Neuronal stem cell (in vitro differentiated cells): Measurements from ENCODE around the gene VAC14.
A peak's percentile ranks its signal among the peaks of the same experiment; 100 is the strongest.

Experiments
- DNase-seq: peaks from one replicate; pipeline ENCODE4 v3.0.0-alpha.2; 2013; ENCODE audit warnings: low spot score
- H2AFZ ChIP-seq: one replicate; pipeline ENCODE4 v1.6.1; 2013; ENCODE audit warnings: mild to moderate bottlenecking, low read length, inconsistent platforms
- H2AK5ac ChIP-seq: 2 replicates; pipeline ENCODE4 v1.6.1; 2013; ENCODE audit warnings: low read depth, mild to moderate bottlenecking, inconsistent platforms, low read length, moderate library complexity, mixed read lengths
- H2BK120ac ChIP-seq: 2 replicates; pipeline ENCODE4 v1.6.1; 2013; ENCODE audit warnings: low read depth, mild to moderate bottlenecking, inconsistent platforms, low read length, moderate library complexity, mixed read lengths
- H2BK12ac ChIP-seq: one replicate; pipeline ENCODE4 v1.6.1; 2013; ENCODE audit warnings: low read length, inconsistent platforms
- H2BK15ac ChIP-seq: 2 replicates; pipeline ENCODE4 v1.6.1; 2013; ENCODE audit warnings: mild to moderate bottlenecking, low read length, inconsistent platforms, mixed read lengths
- H2BK5ac ChIP-seq: one replicate; pipeline ENCODE4 v1.6.1; 2013; ENCODE audit warnings: inconsistent platforms, mild to moderate bottlenecking, low read length, moderate library complexity
- H3K14ac ChIP-seq: one replicate; pipeline ENCODE4 v1.6.1; 2013; ENCODE audit warnings: low read length, inconsistent platforms
- H3K18ac ChIP-seq: 2 replicates; pipeline ENCODE4 v1.6.1; 2013; ENCODE audit warnings: low read length, inconsistent platforms
- H3K23ac ChIP-seq: 2 replicates; pipeline ENCODE4 v1.6.1; 2013; ENCODE audit warnings: low read depth, mild to moderate bottlenecking, mixed read lengths, low read length, inconsistent platforms; ENCODE audit not compliant: poor library complexity
- H3K27ac ChIP-seq: replicated peaks from 3 replicates; pipeline ENCODE4 v1.5.1; 2013; ENCODE audit warnings: low read length, inconsistent platforms
- H3K27me3 ChIP-seq, 3 experiments: 2 replicates each; pipeline ENCODE4 v1.6.1; 2013; ENCODE audit warnings: low read length in 3 of 3, mild to moderate bottlenecking in 2 of 3, inconsistent platforms in 1 of 3, low read depth in 1 of 3, mixed read lengths in 1 of 3, moderate library complexity in 1 of 3; ENCODE audit not compliant: control insufficient read depth in 3 of 3, insufficient read depth in 3 of 3
- H3K36me3 ChIP-seq, 2 donors: replicated peaks in 1 of 2; 2 replicates each; pipeline ENCODE4 v1.6.1; 2013; ENCODE audit warnings: low read length in 2 of 2; ENCODE audit not compliant: control insufficient read depth in 2 of 2, insufficient read depth in 2 of 2
- H3K4ac ChIP-seq: 2 replicates; pipeline ENCODE4 v1.6.1; 2013; ENCODE audit warnings: inconsistent platforms, mild to moderate bottlenecking, low read length, moderate library complexity
- H3K4me1 ChIP-seq, 2 donors: 1 replicate in 1 of 2; 2 replicates in 1 of 2; pipeline ENCODE4 v1.6.1; 2013; ENCODE audit warnings: low read length in 2 of 2, low read depth in 1 of 2; ENCODE audit not compliant: control insufficient read depth in 2 of 2, insufficient read depth in 1 of 2
- H3K4me2 ChIP-seq: one replicate; pipeline ENCODE4 v1.6.1; 2013; ENCODE audit warnings: mild to moderate bottlenecking, low read length, inconsistent platforms; ENCODE audit not compliant: insufficient read depth, poor library complexity, severe bottlenecking
- H3K4me3 ChIP-seq, 2 donors: 2 replicates each; pipeline ENCODE4 v1.5.1; 2013; ENCODE audit warnings: low read length in 2 of 2, mild to moderate bottlenecking in 2 of 2, inconsistent platforms in 1 of 2, moderate library complexity in 1 of 2
- H3K79me1 ChIP-seq: one replicate; pipeline ENCODE4 v1.6.1; 2013; ENCODE audit warnings: low read depth, mild to moderate bottlenecking, inconsistent platforms, low read length, moderate library complexity
- H3K9ac ChIP-seq: one replicate; pipeline ENCODE4 v1.6.1; 2013; ENCODE audit warnings: mild to moderate bottlenecking, low read depth, low read length, inconsistent platforms; ENCODE audit not compliant: poor library complexity
- H3K9me3 ChIP-seq, 2 donors: replicated peaks in 1 of 2; 2 replicates each; pipeline versions ENCODE3 to v1.6.1; 2013; ENCODE audit warnings: low read length in 2 of 2, mild to moderate bottlenecking in 2 of 2, inconsistent platforms in 1 of 2, low read depth in 1 of 2, mixed read lengths in 1 of 2, moderate library complexity in 1 of 2; ENCODE audit not compliant: control insufficient read depth in 2 of 2, insufficient read depth in 1 of 2
- H4K8ac ChIP-seq: one replicate; pipeline ENCODE4 v1.6.1; 2013; ENCODE audit warnings: low read depth, mild to moderate bottlenecking, inconsistent platforms, low read length, moderate library complexity
- H4K91ac ChIP-seq: one replicate; pipeline ENCODE4 v1.6.1; 2013; ENCODE audit warnings: low read length, low read depth, mild to moderate bottlenecking, inconsistent platforms; ENCODE audit not compliant: poor library complexity
- WGBS, 2 donors: extraction: QIAGEN DNeasy Blood & Tissue Kit; methylation state at CpG; one replicate each; pipeline ENCODE4 v1.1.7; 2013; ENCODE audit warnings: missing lambda C conversion rate in 2 of 2, mixed read lengths in 1 of 2; ENCODE audit not compliant: insufficient read length in 2 of 2, insufficient replicate concordance in 1 of 2; ENCODE audit errors: extremely low coverage in 2 of 2; 5-methylcytosine and 5-hydroxymethylcytosine counted together

The VAC14 gene

DNA sequence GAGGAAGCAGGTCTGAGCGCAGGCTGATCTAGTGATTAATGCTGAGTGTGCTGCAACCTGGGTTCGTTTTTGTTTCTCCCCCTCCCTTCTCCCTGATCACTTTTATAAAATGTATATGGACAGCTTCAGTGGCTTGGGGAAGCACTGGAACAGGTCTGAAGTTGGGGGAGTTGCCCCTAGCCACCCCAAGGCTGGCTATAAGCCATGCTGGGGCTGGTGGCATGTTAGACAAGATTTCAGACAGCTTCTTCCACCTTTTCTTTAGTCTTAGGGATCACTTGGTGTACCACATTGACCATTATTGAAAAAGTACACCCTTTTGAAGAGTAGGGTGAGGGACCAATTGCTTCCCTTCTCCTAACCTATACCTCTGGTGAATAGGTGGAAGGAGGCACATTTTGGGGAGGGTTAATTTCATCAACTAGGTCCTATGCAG lies 3.8 kb upstream of the VAC14 start:
- Histone ChIP-seq H2BK15ac (no peak overlapping the region), H3K36me3 (no peaks in the 10 kb centered on the region), H3K4me2 (no peak overlapping the region), H3K18ac (no peak overlapping the region), H2BK120ac (no peak overlapping the region), H3K4ac (no peak overlapping the region), H3K79me1 (peaks cover 5% of the 10 kb centered on the region), H3K27ac (no peak overlapping the region), H3K4me1 (peaks cover 3 to 4% of the 10 kb centered on the region in 2 donors), H3K23ac (no peak overlapping the region), H2AK5ac (no peak overlapping the region), H4K8ac (no peak overlapping the region), H3K4me3 (no peak overlapping the region), H4K91ac (no peak overlapping the region), H2AFZ (no peak overlapping the region), H3K9me3 (peaks cover 0 to 1% of the 10 kb centered on the region in 2 donors), H2BK5ac (no peak overlapping the region), H3K14ac (no peak overlapping the region), H3K9ac (no peak overlapping the region), H2BK12ac (no peak overlapping the region), H3K27me3 (peaks cover 0 to 14% (median 0%) of the 10 kb centered on the region in 3 experiments)
- no CpG with 5 or more reads among the region's 2 CpGs for WGBS, 2 donors
- DNase-seq: no peak

DNA sequence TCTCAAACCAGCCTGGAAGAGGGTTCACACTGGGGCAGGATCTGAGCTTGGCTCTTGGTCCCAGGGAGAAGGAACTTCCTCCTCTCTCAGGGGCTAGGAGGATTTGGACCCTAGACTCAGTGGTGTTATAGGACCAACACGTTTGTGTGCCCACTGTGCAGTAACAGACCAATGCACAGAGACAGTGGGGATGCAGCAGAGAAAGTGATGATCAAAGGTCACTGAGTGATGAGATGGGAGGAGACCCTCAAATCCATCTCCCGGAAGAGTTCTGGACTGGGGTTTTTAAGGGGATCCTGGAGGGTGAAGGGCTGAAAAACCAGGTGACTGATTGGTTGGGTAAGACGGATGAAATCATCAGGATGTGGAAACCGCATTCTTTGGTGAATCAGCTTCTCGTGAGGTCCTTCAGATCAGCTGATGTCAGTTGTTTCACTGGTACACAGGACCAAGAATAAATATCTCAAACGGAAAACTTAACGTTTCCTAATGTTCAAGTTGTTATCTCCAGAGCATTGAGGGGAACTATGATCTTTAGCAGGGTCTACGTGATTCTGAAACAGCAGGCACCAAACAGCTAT lies 3.3 kb upstream of the VAC14 start:
- WGBS, 2 donors: no CpG with 5 or more reads among the region's 8 CpGs

DNA sequence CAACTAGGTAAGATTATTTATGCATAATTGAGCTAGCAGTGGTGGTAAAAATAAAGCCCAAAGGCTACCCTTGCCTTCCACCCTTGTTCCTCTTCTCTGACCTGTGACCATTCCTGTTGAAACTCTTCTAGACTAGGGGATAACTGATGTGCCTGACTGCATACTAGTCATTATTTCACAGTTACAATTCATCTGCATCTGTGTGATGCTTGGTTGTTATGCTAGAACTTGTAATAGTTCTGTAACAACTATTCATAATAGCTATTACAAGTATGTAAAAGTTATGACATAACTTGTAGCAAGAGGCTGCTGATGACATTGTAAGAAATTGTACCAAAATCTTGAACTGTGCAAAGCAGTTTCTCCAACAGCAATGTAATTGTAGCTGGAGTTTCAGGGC lies 2.4 kb upstream of the VAC14 start:
- no peak overlapping the region for H2BK5ac ChIP-seq
- peaks cover 0 to 13% of the 10 kb centered on the region in 2 donors for H3K36me3 ChIP-seq
- H3K4me1 ChIP-seq: peaks cover 3 to 4% of the 10 kb centered on the region in 2 donors
- peaks cover 0 to 14% (median 0%) of the 10 kb centered on the region in 3 experiments for H3K27me3 ChIP-seq
- H3K18ac ChIP-seq: no peak overlapping the region
- H3K27ac ChIP-seq: no peak overlapping the region
- H3K4ac ChIP-seq: no peak overlapping the region
- no peak for DNase-seq
- H2BK120ac ChIP-seq: no peak overlapping the region
- no peak overlapping the region for H2BK15ac ChIP-seq
- no peak overlapping the region for H2AK5ac ChIP-seq
- H3K14ac ChIP-seq: no peak overlapping the region
- H3K9ac ChIP-seq: no peak overlapping the region
- no peak overlapping the region for H4K8ac ChIP-seq
- no peak overlapping the region for H4K91ac ChIP-seq
- H2BK12ac ChIP-seq: no peak overlapping the region
- peaks cover 5% of the 10 kb centered on the region for H3K79me1 ChIP-seq
- H3K9me3 ChIP-seq: peaks cover 0 to 1% of the 10 kb centered on the region in 2 donors
- H3K4me3 ChIP-seq: no peak overlapping the region
- H2AFZ ChIP-seq: no peak overlapping the region
- no peak overlapping the region for H3K4me2 ChIP-seq
- no peak overlapping the region for H3K23ac ChIP-seq

More for the DNA sequence above, 3.3 kb upstream of the VAC14 start:
- Histone ChIP-seq H2AFZ (no peak overlapping the region), H3K4me1 (peaks cover 3 to 4% of the 10 kb centered on the region in 2 donors), H2AK5ac (no peak overlapping the region), H3K4ac (no peak overlapping the region), H3K4me2 (no peak overlapping the region), H3K36me3 (peaks cover 0 to 5% of the 10 kb centered on the region in 2 donors), H2BK12ac (no peak overlapping the region), H4K91ac (no peak overlapping the region), H3K27ac (no peak overlapping the region), H3K79me1 (peaks cover 5% of the 10 kb centered on the region), H3K9me3 (peaks cover 0 to 1% of the 10 kb centered on the region in 2 donors), H2BK15ac (no peak overlapping the region), H3K9ac (no peak overlapping the region), H3K23ac (no peak overlapping the region), H3K4me3 (no peak overlapping the region), H4K8ac (no peak overlapping the region), H2BK5ac (no peak overlapping the region), H2BK120ac (no peak overlapping the region), H3K18ac (no peak overlapping the region), H3K27me3 (peaks cover 0 to 14% (median 0%) of the 10 kb centered on the region in 3 experiments), H3K14ac (no peak overlapping the region)
- no peak for DNase-seq

DNA sequence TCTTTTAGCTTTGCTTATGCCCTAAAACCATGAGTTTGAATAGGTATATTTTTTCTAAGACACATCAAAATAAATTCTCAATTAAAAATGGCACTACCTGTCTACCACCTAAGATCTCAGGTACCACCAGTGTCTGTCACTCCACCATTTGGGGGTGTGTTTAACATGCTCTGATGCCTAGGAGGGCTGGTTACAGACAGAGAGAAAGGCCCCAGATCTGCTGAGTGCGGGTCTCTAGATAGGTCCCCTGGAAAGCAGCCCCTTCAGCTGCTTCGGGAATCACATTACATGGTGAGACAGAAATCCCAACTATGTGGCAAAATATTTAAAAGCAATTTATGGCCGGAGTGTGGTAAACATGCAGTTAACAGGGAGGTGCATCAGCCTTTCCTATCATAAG lies 653 bp upstream of the VAC14 start:
- H3K18ac ChIP-seq: no peak overlapping the region
- DNase-seq: no peak

More for the DNA sequence above, 653 bp upstream of the VAC14 start:
- H3K4ac ChIP-seq: no peak overlapping the region
- no peak overlapping the region for H2BK5ac ChIP-seq
- no peak overlapping the region for H3K23ac ChIP-seq
- peak overlapping the region in 1 of 2 donors; percentile 62 for H3K4me3 ChIP-seq
- H3K9ac ChIP-seq: no peak overlapping the region
- no peak overlapping the region for H3K14ac ChIP-seq
- peaks cover 0 to 9% (median 0%) of the 10 kb centered on the region in 3 experiments for H3K27me3 ChIP-seq
- no peak overlapping the region for H2AK5ac ChIP-seq
- peaks cover 0 to 15% of the 10 kb centered on the region in 2 donors for H3K36me3 ChIP-seq
- H3K4me1 ChIP-seq: peaks cover 3 to 4% of the 10 kb centered on the region in 2 donors
- WGBS, 2 donors: no CpG with 5 or more reads among the region's 3 CpGs
- H2BK15ac ChIP-seq: no peak overlapping the region
- H3K79me1 ChIP-seq: peaks cover 5% of the 10 kb centered on the region
- H2BK120ac ChIP-seq: no peak overlapping the region
- H3K4me2 ChIP-seq: no peak overlapping the region
- H4K91ac ChIP-seq: no peak overlapping the region
- H3K9me3 ChIP-seq: peaks cover 0 to 1% of the 10 kb centered on the region in 2 donors
- no peak overlapping the region for H3K27ac ChIP-seq
- no peak overlapping the region for H4K8ac ChIP-seq
- no peak overlapping the region for H2BK12ac ChIP-seq
- H2AFZ ChIP-seq: peak overlapping the region; percentile 95
